ENCODE measurements around the gene E2F6.

E2F6 gene

GRCh38 chr2:11492720-11493119 is 26.8 kb upstream of the E2F6 start:
- no peak for DNase-seq

GRCh38 chr2:11492244-11492643 is 26.3 kb upstream of the E2F6 start:
- DNase-seq, result no peak

- DNase-seq, result no peak
Observed at GRCh38 chr2:11491348-11491933, 25.5 kb upstream of the E2F6 start.

GRCh38 chr2:11490194-11490593 is 24.2 kb upstream of the E2F6 start:
- no peak for DNase-seq

- DNase-seq, result no peak
Observed at GRCh38 chr2:11488809-11489208, 22.8 kb upstream of the E2F6 start.

GRCh38 chr2:11483806-11484617 is 18.1 kb upstream of the E2F6 start:
- no peak for DNase-seq

GRCh38 chr2:11482473-11483035 is 16.6 kb upstream of the E2F6 start:
- no peak for DNase-seq

- no peak for DNase-seq
Observed at GRCh38 chr2:11481789-11482472, 16.0 kb upstream of the E2F6 start.

- DNase-seq, result no peak
Observed at GRCh38 chr2:11481426-11481788, 15.4 kb upstream of the E2F6 start.

GRCh38 chr2:11480859-11481258 is 14.9 kb upstream of the E2F6 start:
- no peak for DNase-seq

- no peak for DNase-seq
Observed at GRCh38 chr2:11480406-11480805, 14.4 kb upstream of the E2F6 start.

GRCh38 chr2:11478899-11479605 is 13.1 kb upstream of the E2F6 start:
- DNase-seq, result no peak

- peak; percentile 81 for DNase-seq
Observed at GRCh38 chr2:11477994-11478393, 12.0 kb upstream of the E2F6 start.

GRCh38 chr2:11473659-11474433 is 7.9 kb upstream of the E2F6 start:
- no peak for DNase-seq

- DNase-seq, result no peak
Observed at GRCh38 chr2:11467749-11468148, 1.8 kb upstream of the E2F6 start.

GRCh38 chr2:11467129-11467649 is 1.2 kb upstream of the E2F6 start:
- DNase-seq, result no peak

GRCh38 chr2:11466307-11467128 is 557 bp upstream of the E2F6 start:
- DNase-seq, result peak; percentile 35

- no peak for DNase-seq
Observed at GRCh38 chr2:11465110-11465484, 864 bp downstream of the E2F6 start.

GRCh38 chr2:11459816-11460215 is 6.1 kb downstream of the E2F6 start:
- no peak for DNase-seq

GRCh38 chr2:11458753-11459152 is 7.2 kb downstream of the E2F6 start:
- no peak for DNase-seq

- DNase-seq, result no peak
Observed at GRCh38 chr2:11457935-11458334, 8.0 kb downstream of the E2F6 start.
